ENCODE data around the gene ETFBKMT. TPM values are rescaled to one million over a fixed set of nuclear protein-coding genes. Genes with fewer than 3 reads are reported as not detected.
"Not testable (repeated sequence)": the region's sequence is repeated elsewhere in the genome, so short reads cannot be mapped to it uniquely, and the experiment has no call there.

ETFBKMT gene
- total RNA-seq, 2 experiments from 2014 or later = 0.38 to 0.92 TPM

GRCh38 chr12:31682136-31682962 lies 22.9 kb downstream of the ETFBKMT start:
- H3K36me3 Mint-ChIP-seq (ENCODE audit: low read depth) = peaks cover 68% of the 10 kb centered on the region
- H3K27ac Mint-ChIP-seq = peak overlapping the region; percentile 31
- Histone ChIP-seq H3K9me3 (ENCODE audit: control insufficient read depth in 1 of 2, insufficient read depth in 1 of 2, low read length in 2 of 2) (peaks cover 17 to 29% of the 10 kb centered on the region in 2 experiments), H3K27me3 (ENCODE audit: control insufficient read depth in 1 of 2, insufficient read depth in 2 of 2, low read length in 2 of 2) (no peaks in the 10 kb centered on the region), H3K4me3 (ENCODE audit: low read length) (no peak overlapping the region), H3K27ac (ENCODE audit: low read depth in 1 of 2, low read length in 2 of 2) (no peak overlapping the region), H3K4me1 (ENCODE audit: insufficient read depth, low read length) (no peaks in the 10 kb centered on the region), H3K36me3 (ENCODE audit: insufficient read depth, low read length) (peaks cover 18% of the 10 kb centered on the region)
- H3K4me1 Mint-ChIP-seq (ENCODE audit: low read depth) = peaks cover 11% of the 10 kb centered on the region
- ChIA-PET CTCF (interaction anchor here (0.6 to 2.0 kb wide), 25 partner anchors 13 to 997 kb away, joined by 3 to 10 read pairs (median 3); partner anchors contain the start of genes AMN1, BICD1, DNM1L and ETFBKMT), POLR2A (interaction anchor here (0.6 to 2.7 kb wide), 6 partner anchors 12 to 277 kb away, joined by 3 to 13 read pairs (median 6); partner anchors contain the start of genes ETFBKMT and RESF1)
- TF ChIP-seq CTCF (IDR thresholded peaks at IDR 0.05) = peak; percentile 78
- no peaks in the 10 kb centered on the region for H3K27me3 Mint-ChIP-seq
- peak overlapping the region; percentile 22 for H3K4me3 Mint-ChIP-seq
- intact Hi-C loops (cut with DNase I, micrococcal nuclease) = loop anchor here (1.0 to 10.0 kb wide), 7 partner anchors 24 to 1072 kb away; partner anchors contain the start of genes ETFBKMT (in 1 of the 2), RESF1 (in 1 of the 2) and YARS2 (in 1 of the 2)
- peak; percentile 92 for ATAC-seq (ENCODE audit: poor library complexity)
- DNase-seq = peak; percentile 42 to 89 (median 58)
- peaks cover 4% of the 10 kb centered on the region for H3K9me3 Mint-ChIP-seq

- intact Hi-C loops (cut with DNase I, micrococcal nuclease) = loop anchor here (2.0 to 10.0 kb wide), 2 partner anchors 35 to 1069 kb away; partner anchors contain the start of gene YARS2 (in 1 of the 2)
- Mint-ChIP-seq H3K27ac (no peak overlapping the region), H3K36me3 (ENCODE audit: low read depth) (peaks cover 92% of the 10 kb centered on the region), H3K4me1 (ENCODE audit: low read depth) (peaks cover 11% of the 10 kb centered on the region), H3K4me3 (no peak overlapping the region), H3K9me3 (peaks cover 4% of the 10 kb centered on the region), H3K27me3 (no peaks in the 10 kb centered on the region)
- Histone ChIP-seq H3K4me1 (ENCODE audit: insufficient read depth, low read length) (no peaks in the 10 kb centered on the region), H3K36me3 (ENCODE audit: insufficient read depth, low read length) (peaks cover 20% of the 10 kb centered on the region), H3K4me3 (ENCODE audit: low read length) (no peak overlapping the region), H3K9me3 (ENCODE audit: control insufficient read depth in 1 of 2, insufficient read depth in 1 of 2, low read length in 2 of 2) (peaks cover 17 to 31% of the 10 kb centered on the region in 2 experiments), H3K27ac (ENCODE audit: low read depth in 1 of 2, low read length in 2 of 2) (no peak overlapping the region), H3K27me3 (ENCODE audit: control insufficient read depth in 1 of 2, insufficient read depth in 2 of 2, low read length in 2 of 2) (no peaks in the 10 kb centered on the region)
- ChIA-PET POLR2A (interaction anchor here (0.7 kb wide), 1 partner anchor 43 kb away, joined by 3 read pairs; the partner anchor contains the start of gene AMN1), CTCF (no interaction called here)
- DNase-seq = no peak
- ATAC-seq (ENCODE audit: poor library complexity) = no peak
- no peak for TF ChIP-seq CTCF (IDR thresholded peaks at IDR 0.05)
Observed at GRCh38 chr12:31685801-31686200, 26.3 kb downstream of the ETFBKMT start.

GRCh38 chr12:31687101-31687527 lies 27.6 kb downstream of the ETFBKMT start:
- H3K9me3 ChIP-seq (ENCODE audit: control insufficient read depth in 1 of 2, insufficient read depth in 1 of 2, low read length in 2 of 2) = peaks cover 17 to 31% of the 10 kb centered on the region in 2 experiments
- intact Hi-C loops (cut with DNase I, micrococcal nuclease) = loop anchor here (2.0 to 10.0 kb wide), 2 partner anchors 34 to 1068 kb away; partner anchors contain the start of gene YARS2 (in 1 of the 2)
- ATAC-seq (ENCODE audit: poor library complexity) = no peak
- Mint-ChIP-seq H3K4me3 (no peak overlapping the region), H3K9me3 (peaks cover 4% of the 10 kb centered on the region), H3K27ac (no peak overlapping the region), H3K36me3 (ENCODE audit: low read depth) (peaks cover 93% of the 10 kb centered on the region), H3K4me1 (ENCODE audit: low read depth) (peaks cover 8% of the 10 kb centered on the region), H3K27me3 (no peaks in the 10 kb centered on the region)
- DNase-seq = peak in 3 of 14 experiments; percentile 11 to 33 (median 18)
- no peaks in the 10 kb centered on the region for H3K27me3 ChIP-seq (ENCODE audit: control insufficient read depth in 1 of 2, insufficient read depth in 2 of 2, low read length in 2 of 2)
- CTCF ChIA-PET = interaction anchor here (0.8 kb wide), 1 partner anchor 24 kb away, joined by 3 read pairs; no protein-coding TSS in a partner anchor
- H3K4me1 ChIP-seq (ENCODE audit: insufficient read depth, low read length) = no peaks in the 10 kb centered on the region
- no peak for TF ChIP-seq CTCF (IDR thresholded peaks at IDR 0.05)
- H3K27ac ChIP-seq (ENCODE audit: low read depth in 1 of 2, low read length in 2 of 2) = no peak overlapping the region
- POLR2A ChIA-PET = no interaction called here
- H3K4me3 ChIP-seq (ENCODE audit: low read length) = no peak overlapping the region
- H3K36me3 ChIP-seq (ENCODE audit: insufficient read depth, low read length) = peaks cover 20% of the 10 kb centered on the region

- H3K4me1 ChIP-seq (ENCODE audit: insufficient read depth, low read length); POLR2A ChIA-PET; DNase-seq; H3K27ac ChIP-seq (ENCODE audit: low read depth in 1 of 2, low read length in 2 of 2); ATAC-seq (ENCODE audit: poor library complexity); H3K27me3 Mint-ChIP-seq; H3K27me3 ChIP-seq (ENCODE audit: control insufficient read depth in 1 of 2, insufficient read depth in 2 of 2, low read length in 2 of 2); H3K27ac Mint-ChIP-seq; H3K4me3 ChIP-seq (ENCODE audit: low read length); H3K4me3 Mint-ChIP-seq; H3K4me1 Mint-ChIP-seq (ENCODE audit: low read depth); H3K9me3 Mint-ChIP-seq; CTCF ChIA-PET: not testable (repeated sequence)
- peaks cover 0 to 12% of the 10 kb centered on the region in 2 experiments for H3K9me3 ChIP-seq (ENCODE audit: control insufficient read depth in 1 of 2, insufficient read depth in 1 of 2, low read length in 2 of 2)
- intact Hi-C loops (cut with DNase I, micrococcal nuclease) = loop anchor here in 1 of 2 experiments (10.0 kb wide), 1 partner anchor 1065 kb away; the partner anchor contains the start of gene YARS2
- peaks cover 14% of the 10 kb centered on the region for H3K36me3 ChIP-seq (ENCODE audit: insufficient read depth, low read length)
- peaks cover 67% of the 10 kb centered on the region for H3K36me3 Mint-ChIP-seq (ENCODE audit: low read depth)
Observed at GRCh38 chr12:31689921-31690320, 30.4 kb downstream of the ETFBKMT start.

All from CD4-positive, alpha-beta T cell (primary cell).